Gastrocnemius medialis (tissue), 4 donors: ENCODE results near the gene AHDC1. TPM values are rescaled to one million over a fixed set of nuclear protein-coding genes. Genes with fewer than 3 reads are reported as not detected.

ENCODE experiments used
- ATAC-seq, 2 donors: fragments of 150-250 bp; one replicate each; pipeline ENCODE4 v1.9.1; 2016
- DNase-seq, 2 donors: peaks; one replicate each; pipeline ENCODE4 v3.0.0-alpha.2; 2019
- H3K27ac ChIP-seq, 4 donors: fragments of 200-600 bp; sonication (generic); 1 replicate in 1 of 4; 2 replicates in 3 of 4; pipeline ENCODE4 v1.5.1; 2016 to 2018; ENCODE audit warnings: mild to moderate bottlenecking in 2 of 4, moderate library complexity in 1 of 4
- H3K27me3 ChIP-seq, 3 donors: fragments of 200-600 bp; sonication (generic) in 2 of 3; 1 replicate in 1 of 3; 2 replicates in 2 of 3; pipeline versions ENCODE4 v1.5.1 to v1.6.0; 2016 to 2019; ENCODE audit warnings: mild to moderate bottlenecking in 1 of 3, moderate library complexity in 1 of 3
- H3K36me3 ChIP-seq, 2 donors: fragments of 200-600 bp; sonication (generic) in 1 of 2; one replicate each; pipeline ENCODE4 v1.5.1; 2017 to 2018
- H3K4me1 ChIP-seq, 2 donors: fragments of 200-600 bp; sonication (generic) in 1 of 2; one replicate each; pipeline ENCODE4 v1.5.1; 2016 to 2017; ENCODE audit warnings: mild to moderate bottlenecking in 2 of 2
- H3K4me3 ChIP-seq, 4 donors: fragments of 200-600 bp; sonication (generic) in 3 of 4; 1 replicate in 1 of 4; 2 replicates in 3 of 4; pipeline ENCODE4 v1.5.1; 2016 to 2019; ENCODE audit warnings: mild to moderate bottlenecking in 2 of 4
- H3K9me3 ChIP-seq, 3 donors: fragments of 200-600 bp; sonication (generic) in 2 of 3; 1 replicate in 1 of 3; 2 replicates in 2 of 3; pipeline ENCODE4 v1.5.1; 2016 to 2019
- POLR2A ChIP-seq, 2 donors: fragments of 450-650 bp; IDR thresholded peaks; one replicate each; pipeline ENCODE4 v1.6.1; 2017; ENCODE audit warnings: antibody characterized with exemption in 2 of 2, mild to moderate bottlenecking in 2 of 2, moderate library complexity in 2 of 2
- in situ Hi-C, 4 donors: fragments of 200-750 bp; cut with MboI; loops; one replicate each; pipeline versions ENCODE4 v1.15.0 to v1.8.0; 2017; ENCODE audit warnings: low sequenced_read_pairs in 4 of 4
- intact Hi-C: fragments of 100-400 bp; cut with DNase I; formaldehyde crosslinking; loops from one replicate; pipeline ENCODE4 v1.15.1; 2023; ENCODE audit warnings: low total_unique reads
- total RNA-seq, 4 donors: library from RNA; depleted of rRNA; stranded (reverse); fragments of >200 nt; gene quantifications; one replicate each; pipeline versions ENCODE4 v1.1.0 to v1.2.3, GENCODE V29; 2016
- TF ChIP-seq, protein P1 (sequence below), 5 experiments: fragments of 450-650 bp in 3 of 5; fragments of 200-600 bp in 2 of 5; sonication (generic) in 2 of 5; IDR thresholded peaks in 4 of 5; conservative IDR thresholded peaks in 1 of 5; 1 replicate in 4 of 5; 2 replicates in 1 of 5; pipeline ENCODE4 v1.5.1; 2016 to 2019; ENCODE audit warnings: antibody characterized with exemption in 5 of 5, mild to moderate bottlenecking in 3 of 5, moderate library complexity in 3 of 5

Gene AHDC1
- total RNA-seq, 4 donors from 2014 or later = 22.2 to 57.9 (median 35.2) TPM

DNA sequence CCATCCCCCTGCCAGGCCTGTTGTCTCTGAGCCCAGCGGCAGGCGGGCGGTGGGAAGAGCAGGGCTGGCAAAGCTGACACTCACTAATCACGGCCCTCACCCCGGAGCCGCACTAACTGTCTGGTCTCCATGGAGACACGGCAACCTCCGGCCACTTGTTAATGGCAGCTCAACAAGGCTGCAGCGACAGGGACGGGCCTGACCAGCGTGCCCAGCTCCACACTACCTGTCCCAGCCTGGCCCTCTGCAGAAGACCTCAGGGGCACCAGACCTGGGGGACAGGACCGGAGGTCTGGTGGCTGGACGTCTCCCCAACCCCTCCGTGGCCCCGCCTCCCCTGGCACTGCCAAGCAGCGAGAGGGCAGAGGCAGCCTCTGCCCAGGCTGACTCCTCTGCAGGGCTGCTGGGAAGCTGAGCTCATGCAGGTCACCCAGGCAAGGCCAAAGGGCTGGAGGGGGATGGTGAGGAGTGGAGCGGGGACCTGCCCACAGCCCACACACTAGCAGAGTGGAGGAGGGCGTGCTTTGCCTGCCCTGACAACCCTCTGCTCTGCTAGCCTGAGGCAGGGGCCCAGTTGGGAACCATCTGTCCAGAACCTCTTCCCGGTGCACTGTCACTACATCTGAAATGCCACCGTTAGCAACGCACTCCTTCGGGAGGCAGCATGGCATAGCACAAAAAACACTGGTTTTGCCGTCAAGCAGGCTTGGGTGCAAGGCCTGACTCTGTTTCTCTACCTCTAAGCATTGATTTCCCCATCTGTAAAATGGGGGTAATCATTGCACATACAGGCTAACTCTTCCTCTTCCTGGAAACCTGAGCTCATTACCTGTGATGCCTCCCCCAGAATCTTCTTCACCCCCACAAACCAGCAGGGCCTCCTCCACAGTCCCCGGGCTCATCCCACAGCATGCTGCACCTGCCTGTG lies 84.3 kb downstream of the AHDC1 start:
- ATAC-seq = no peak
- in situ Hi-C loops (loop anchor here in 2 of 4 donors (25.0 kb wide), 1 partner anchor 107 kb away; no protein-coding TSS in a partner anchor), intact Hi-C loops (loop anchor here (10.0 kb wide), 1 partner anchor 115 kb away; no protein-coding TSS in a partner anchor)
- DNase-seq = no peak
- TF ChIP-seq POLR2A (IDR thresholded peaks at IDR 0.05) = no peak
- TF ChIP-seq, protein P1, sequence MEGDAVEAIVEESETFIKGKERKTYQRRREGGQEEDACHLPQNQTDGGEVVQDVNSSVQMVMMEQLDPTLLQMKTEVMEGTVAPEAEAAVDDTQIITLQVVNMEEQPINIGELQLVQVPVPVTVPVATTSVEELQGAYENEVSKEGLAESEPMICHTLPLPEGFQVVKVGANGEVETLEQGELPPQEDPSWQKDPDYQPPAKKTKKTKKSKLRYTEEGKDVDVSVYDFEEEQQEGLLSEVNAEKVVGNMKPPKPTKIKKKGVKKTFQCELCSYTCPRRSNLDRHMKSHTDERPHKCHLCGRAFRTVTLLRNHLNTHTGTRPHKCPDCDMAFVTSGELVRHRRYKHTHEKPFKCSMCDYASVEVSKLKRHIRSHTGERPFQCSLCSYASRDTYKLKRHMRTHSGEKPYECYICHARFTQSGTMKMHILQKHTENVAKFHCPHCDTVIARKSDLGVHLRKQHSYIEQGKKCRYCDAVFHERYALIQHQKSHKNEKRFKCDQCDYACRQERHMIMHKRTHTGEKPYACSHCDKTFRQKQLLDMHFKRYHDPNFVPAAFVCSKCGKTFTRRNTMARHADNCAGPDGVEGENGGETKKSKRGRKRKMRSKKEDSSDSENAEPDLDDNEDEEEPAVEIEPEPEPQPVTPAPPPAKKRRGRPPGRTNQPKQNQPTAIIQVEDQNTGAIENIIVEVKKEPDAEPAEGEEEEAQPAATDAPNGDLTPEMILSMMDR (IDR thresholded peaks at IDR 0.05 in 4 of 5, conservative IDR thresholded peaks at IDR 0.05 in 1 of 5) = no peak
- no peaks in the 10 kb centered on the region for H3K36me3 ChIP-seq
- peak overlapping the region in 1 of 4 donors; percentile 27 for H3K27ac ChIP-seq
- H3K27me3 ChIP-seq = no peaks in the 10 kb centered on the region
- H3K9me3 ChIP-seq = no peaks in the 10 kb centered on the region
- peaks cover 58% of the 10 kb centered on the region in 2 donors for H3K4me1 ChIP-seq
- no peak overlapping the region for H3K4me3 ChIP-seq

DNA sequence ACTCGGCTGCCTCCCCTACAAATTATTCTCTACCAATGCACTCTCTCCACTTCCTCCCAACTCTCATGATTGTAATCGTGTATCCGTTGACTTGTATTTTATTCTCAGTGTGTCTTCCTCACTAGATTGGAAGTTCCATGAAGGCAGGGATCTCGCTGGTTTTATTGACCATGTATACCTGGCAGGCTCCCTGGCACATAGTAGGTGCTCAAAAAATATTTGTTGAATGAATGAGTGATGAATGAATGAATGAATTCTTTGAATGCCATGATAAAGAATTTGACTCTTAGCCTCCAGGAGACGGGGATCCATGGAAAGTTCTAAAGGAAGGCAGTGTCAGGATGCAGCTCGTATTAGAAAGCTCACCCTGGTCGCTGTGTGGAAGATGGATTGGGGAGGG lies 85.1 kb downstream of the AHDC1 start:
- TF ChIP-seq, protein P1 (IDR thresholded peaks at IDR 0.05 in 4 of 5, conservative IDR thresholded peaks at IDR 0.05 in 1 of 5) = no peak
- no peak for TF ChIP-seq POLR2A (IDR thresholded peaks at IDR 0.05)
- Histone ChIP-seq H3K9me3 (no peaks in the 10 kb centered on the region), H3K36me3 (no peaks in the 10 kb centered on the region), H3K27ac (no peak overlapping the region), H3K4me1 (peaks cover 55 to 58% of the 10 kb centered on the region in 2 donors), H3K27me3 (no peaks in the 10 kb centered on the region), H3K4me3 (no peak overlapping the region)
- intact Hi-C loops = no loop called here
- no peak for DNase-seq
- no peak for ATAC-seq
- in situ Hi-C loops = loop anchor here in 2 of 4 donors (25.0 kb wide), 1 partner anchor 107 kb away; no protein-coding TSS in a partner anchor

DNA sequence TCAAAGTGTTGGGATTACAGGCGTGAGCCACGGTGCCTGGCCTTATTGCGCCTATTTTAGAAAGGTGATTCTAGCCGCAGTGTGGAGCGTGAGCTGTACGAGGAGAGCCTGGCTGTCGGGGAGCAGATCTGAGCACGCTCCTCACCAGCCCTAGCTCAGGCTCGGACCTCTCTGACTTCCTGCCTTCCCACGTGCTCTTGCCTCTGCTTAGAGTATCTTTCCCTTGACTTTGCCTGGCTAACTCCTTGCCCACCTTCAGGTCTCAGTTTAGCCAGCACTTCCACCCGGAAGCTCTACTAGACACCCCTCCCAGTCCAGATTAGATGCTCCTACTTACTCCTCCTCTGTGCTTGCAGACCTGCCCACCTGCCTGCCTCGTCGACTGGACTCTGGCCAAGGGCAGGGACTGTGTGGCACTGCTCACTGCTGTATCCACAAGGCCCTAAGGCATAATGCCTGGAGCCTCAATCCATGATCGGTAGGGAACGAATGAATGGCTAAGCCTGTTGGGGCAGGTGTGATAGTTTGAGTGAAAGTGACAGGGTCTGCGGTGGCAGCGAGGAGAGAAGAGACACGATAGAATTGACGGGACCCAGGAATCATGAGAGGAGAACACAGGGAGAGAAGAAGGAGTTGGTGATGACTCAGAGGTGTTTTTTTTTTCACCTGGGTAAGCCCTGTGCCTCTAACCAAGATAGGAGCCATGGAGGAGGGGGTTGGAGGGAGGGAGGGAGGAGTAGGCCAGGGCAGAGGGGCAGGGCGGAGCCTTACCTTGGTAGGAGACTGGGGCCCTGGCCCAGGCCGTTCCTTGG lies 85.8 kb downstream of the AHDC1 start:
- in situ Hi-C loops = loop anchor here in 2 of 4 donors (25.0 kb wide), 1 partner anchor 106 kb away; no protein-coding TSS in a partner anchor
- DNase-seq (no peak), ATAC-seq (no peak)
- H3K36me3 ChIP-seq = no peaks in the 10 kb centered on the region
- peak overlapping the region; percentile 58 to 78 (median 62) for H3K27ac ChIP-seq
- H3K4me1 ChIP-seq = peaks cover 50 to 58% of the 10 kb centered on the region in 2 donors
- no peak overlapping the region for H3K4me3 ChIP-seq
- H3K9me3 ChIP-seq = no peaks in the 10 kb centered on the region
- intact Hi-C loops = no loop called here
- TF ChIP-seq, protein P1 (IDR thresholded peaks at IDR 0.05 in 4 of 5, conservative IDR thresholded peaks at IDR 0.05 in 1 of 5) = no peak
- TF ChIP-seq POLR2A (IDR thresholded peaks at IDR 0.05) = no peak
- H3K27me3 ChIP-seq = no peaks in the 10 kb centered on the region

DNA sequence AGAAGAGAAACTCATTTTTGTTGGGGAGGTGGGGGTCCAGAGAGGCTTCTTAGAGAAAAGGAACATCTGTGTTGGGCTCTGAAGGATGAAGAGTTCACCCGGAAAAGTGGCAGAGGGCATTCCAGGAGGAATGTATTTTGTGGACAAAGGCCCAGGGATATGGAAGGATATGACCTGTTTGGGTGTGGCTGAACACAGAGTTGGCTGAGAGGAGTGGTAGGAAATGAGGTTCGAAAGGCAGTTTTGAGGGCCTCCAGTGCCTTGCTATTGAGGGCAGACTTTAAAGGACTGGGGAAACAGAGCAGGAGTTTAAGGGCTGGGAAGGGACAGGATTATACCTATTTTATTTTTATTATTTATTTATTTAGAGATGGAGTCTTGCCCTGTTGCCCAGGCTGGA lies 86.6 kb downstream of the AHDC1 start:
- DNase-seq = no peak
- TF ChIP-seq, protein P1 (IDR thresholded peaks at IDR 0.05 in 4 of 5, conservative IDR thresholded peaks at IDR 0.05 in 1 of 5) = no peak
- TF ChIP-seq POLR2A (IDR thresholded peaks at IDR 0.05) = no peak
- no peaks in the 10 kb centered on the region for H3K27me3 ChIP-seq
- ATAC-seq = no peak
- H3K27ac ChIP-seq = peak overlapping the region; percentile 58 to 78 (median 62)
- H3K9me3 ChIP-seq = no peaks in the 10 kb centered on the region
- no peaks in the 10 kb centered on the region for H3K36me3 ChIP-seq
- intact Hi-C loops (no loop called here), in situ Hi-C loops (loop anchor here in 2 of 4 donors (25.0 kb wide), 1 partner anchor 105 kb away; no protein-coding TSS in a partner anchor)
- no peak overlapping the region for H3K4me3 ChIP-seq
- peaks cover 42 to 50% of the 10 kb centered on the region in 2 donors for H3K4me1 ChIP-seq
